ENCODE results near the gene SLC17A8. TPM values are rescaled to one million over a fixed set of nuclear protein-coding genes. Genes with fewer than 3 reads are reported as not detected.

The SLC17A8 gene
- polyA plus RNA-seq, 1 of the 3 experiments (the other 2 are of a cell fraction), result not detected

DNA sequence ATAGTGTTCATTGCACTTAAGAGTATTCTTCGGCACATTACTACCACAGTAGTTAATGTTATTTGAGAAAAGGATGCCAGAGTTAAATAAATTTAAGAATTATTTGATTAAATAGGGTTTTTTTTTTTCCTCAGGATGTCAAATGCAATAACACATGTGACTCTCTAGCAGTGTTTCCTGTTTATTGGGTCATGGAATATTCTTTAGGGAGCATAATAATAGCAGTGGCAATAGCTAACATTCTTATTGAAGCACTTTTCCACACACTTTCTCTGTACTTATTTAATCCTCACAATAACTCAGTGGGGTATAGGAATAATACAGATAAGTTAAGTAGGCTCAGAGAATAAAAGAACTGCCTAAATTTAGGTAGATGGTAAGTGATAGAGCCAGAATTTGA is 45.6 kb upstream of the SLC17A8 start:
- ChIA-PET CTCF (interaction anchor here (1.4 kb wide), 1 partner anchor 243 kb away, joined by 3 read pairs; no protein-coding TSS in a partner anchor), POLR2A (no interaction called here)
- Histone ChIP-seq H3K9me2 (no peaks in the 10 kb centered on the region), H3F3A (replicated peaks; ENCODE audit: insufficient read depth) (peaks cover 5% of the 10 kb centered on the region), H4K20me1 (ENCODE audit: insufficient read depth) (no peaks in the 10 kb centered on the region), H3K9ac (no peak overlapping the region), H3K4me3 (ENCODE audit: low read depth in 2 of 2, low read length in 1 of 2) (no peak overlapping the region), H3K4me1 (ENCODE audit: control insufficient read depth in 1 of 2, insufficient read depth in 2 of 2, low read depth in 1 of 2, low read length in 1 of 2) (no peaks in the 10 kb centered on the region), H2AFZ (ENCODE audit: low read depth) (no peak overlapping the region), H3K79me2 (ENCODE audit: insufficient read depth) (no peaks in the 10 kb centered on the region), H3K36me3 (replicated peaks in 1 of 2; ENCODE audit: control insufficient read depth in 1 of 2, insufficient read depth in 2 of 2, low read length in 1 of 2) (peaks cover 38 to 47% of the 10 kb centered on the region in 2 experiments), H3K27ac (ENCODE audit: low read depth in 2 of 2, low read length in 1 of 2) (no peak overlapping the region), H3K9me3 (no peaks in the 10 kb centered on the region), H3K4me2 (no peak overlapping the region), H3K27me3 (ENCODE audit: insufficient read depth) (no peaks in the 10 kb centered on the region)
- no peak for DNase-seq
- no peak for TF ChIP-seq RAD21 (IDR thresholded peaks at IDR 0.05; ENCODE audit: low read length)
- TF ChIP-seq, protein P1, sequence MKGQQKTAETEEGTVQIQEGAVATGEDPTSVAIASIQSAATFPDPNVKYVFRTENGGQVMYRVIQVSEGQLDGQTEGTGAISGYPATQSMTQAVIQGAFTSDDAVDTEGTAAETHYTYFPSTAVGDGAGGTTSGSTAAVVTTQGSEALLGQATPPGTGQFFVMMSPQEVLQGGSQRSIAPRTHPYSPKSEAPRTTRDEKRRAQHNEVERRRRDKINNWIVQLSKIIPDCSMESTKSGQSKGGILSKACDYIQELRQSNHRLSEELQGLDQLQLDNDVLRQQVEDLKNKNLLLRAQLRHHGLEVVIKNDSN (IDR thresholded peaks at IDR 0.05; ENCODE audit: borderline replicate concordance, low read depth), result no peak
- TF ChIP-seq FOSL2 (IDR thresholded peaks at IDR 0.05; ENCODE audit: borderline replicate concordance, low read depth), result no peak
- no peak for TF ChIP-seq NRF1 (IDR thresholded peaks at IDR 0.05; ENCODE audit: low read depth, low read length)
- WGBS (ENCODE audit: low lambda C conversion rate), result 93% methylated on average over 1 of the region's 1 CpG

- POLR2A ChIA-PET, result interaction anchor here (0.6 kb wide), 1 partner anchor 230 kb away, joined by 3 read pairs; no protein-coding TSS in a partner anchor
- Histone ChIP-seq H3K27ac (ENCODE audit: low read depth in 2 of 2, low read length in 1 of 2) (no peak overlapping the region), H3K9ac (no peak overlapping the region), H2AFZ (ENCODE audit: low read depth) (no peak overlapping the region), H3F3A (replicated peaks; ENCODE audit: insufficient read depth) (peaks cover 8% of the 10 kb centered on the region), H3K4me1 (ENCODE audit: control insufficient read depth in 1 of 2, insufficient read depth in 2 of 2, low read depth in 1 of 2, low read length in 1 of 2) (peaks cover 0 to 2% of the 10 kb centered on the region in 2 experiments; a peak in 2 of 4 replicates), H3K36me3 (replicated peaks in 1 of 2; ENCODE audit: control insufficient read depth in 1 of 2, insufficient read depth in 2 of 2, low read length in 1 of 2) (peaks cover 27 to 65% of the 10 kb centered on the region in 2 experiments), H3K4me2 (no peak overlapping the region), H3K4me3 (ENCODE audit: low read depth in 2 of 2, low read length in 1 of 2) (no peak overlapping the region), H3K79me2 (ENCODE audit: insufficient read depth) (no peaks in the 10 kb centered on the region), H3K27me3 (ENCODE audit: insufficient read depth) (no peaks in the 10 kb centered on the region), H4K20me1 (ENCODE audit: insufficient read depth) (no peaks in the 10 kb centered on the region), H3K9me2 (no peaks in the 10 kb centered on the region), H3K9me3 (no peaks in the 10 kb centered on the region)
- CTCF ChIA-PET, result no interaction called here
- WGBS (ENCODE audit: low lambda C conversion rate), result 93% methylated on average over 2 of the region's 2 CpGs
- DNase-seq, result peak; percentile 49
- TF ChIP-seq NRF1 (IDR thresholded peaks at IDR 0.05; ENCODE audit: low read depth, low read length) (no peak), FOXM1 (IDR thresholded peaks at IDR 0.05; ENCODE audit: low read depth) (no peak), RXRA (IDR thresholded peaks at IDR 0.05; ENCODE audit: borderline replicate concordance, low read depth) (no peak), NFIC (IDR thresholded peaks at IDR 0.05; ENCODE audit: borderline replicate concordance) (no peak), ELF1 (IDR thresholded peaks at IDR 0.05) (no peak), MXI1 (IDR thresholded peaks at IDR 0.05; ENCODE audit: low read depth, low read length) (no peak), USF2 (IDR thresholded peaks at IDR 0.05; ENCODE audit: borderline replicate concordance, low read depth, low read length) (no peak), SIN3A (IDR thresholded peaks at IDR 0.05; ENCODE audit: borderline replicate concordance, low read depth, low read length) (no peak), EZH2phosphoT487 (IDR thresholded peaks at IDR 0.05; ENCODE audit: borderline replicate concordance, low read depth) (no peak), EP300 (IDR thresholded peaks at IDR 0.05; ENCODE audit: borderline replicate concordance in 1 of 2, low read depth in 1 of 2, low read length in 1 of 2) (peak in 1 of 2 experiments; percentile 76; a peak in 1 of 4 replicates), FOSL2 (IDR thresholded peaks at IDR 0.05; ENCODE audit: borderline replicate concordance, low read depth) (no peak), TCF12 (IDR thresholded peaks at IDR 0.05) (no peak), FOXJ3 (CRISPR knock-in tag; IDR thresholded peaks at IDR 0.05) (no peak), REST (IDR thresholded peaks at IDR 0.05; ENCODE audit: low read depth, low read length) (no peak), POLR2AphosphoS5 (IDR thresholded peaks at IDR 0.05; ENCODE audit: low read depth, low read length) (no peak), TAF1 (IDR thresholded peaks at IDR 0.05; ENCODE audit: borderline replicate concordance, low read depth, low read length) (no peak), YY1 (IDR thresholded peaks at IDR 0.05; ENCODE audit: low read depth) (no peak), RFX5 (IDR thresholded peaks at IDR 0.05; ENCODE audit: low read length) (no peak)
- TF ChIP-seq, protein P2, sequence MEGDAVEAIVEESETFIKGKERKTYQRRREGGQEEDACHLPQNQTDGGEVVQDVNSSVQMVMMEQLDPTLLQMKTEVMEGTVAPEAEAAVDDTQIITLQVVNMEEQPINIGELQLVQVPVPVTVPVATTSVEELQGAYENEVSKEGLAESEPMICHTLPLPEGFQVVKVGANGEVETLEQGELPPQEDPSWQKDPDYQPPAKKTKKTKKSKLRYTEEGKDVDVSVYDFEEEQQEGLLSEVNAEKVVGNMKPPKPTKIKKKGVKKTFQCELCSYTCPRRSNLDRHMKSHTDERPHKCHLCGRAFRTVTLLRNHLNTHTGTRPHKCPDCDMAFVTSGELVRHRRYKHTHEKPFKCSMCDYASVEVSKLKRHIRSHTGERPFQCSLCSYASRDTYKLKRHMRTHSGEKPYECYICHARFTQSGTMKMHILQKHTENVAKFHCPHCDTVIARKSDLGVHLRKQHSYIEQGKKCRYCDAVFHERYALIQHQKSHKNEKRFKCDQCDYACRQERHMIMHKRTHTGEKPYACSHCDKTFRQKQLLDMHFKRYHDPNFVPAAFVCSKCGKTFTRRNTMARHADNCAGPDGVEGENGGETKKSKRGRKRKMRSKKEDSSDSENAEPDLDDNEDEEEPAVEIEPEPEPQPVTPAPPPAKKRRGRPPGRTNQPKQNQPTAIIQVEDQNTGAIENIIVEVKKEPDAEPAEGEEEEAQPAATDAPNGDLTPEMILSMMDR (IDR thresholded peaks at IDR 0.05), result no peak
Observed at GRCh38 chr12:100317371-100317770, 39.5 kb upstream of the SLC17A8 start.
